IPS-NIHi11 (cell line): ENCODE data around the gene CCDC157.

Source experiments
- DNase-seq: peaks from one replicate; pipeline ENCODE4 v3.0.0; 2012; ENCODE audit warnings: mixed read lengths, low spot score

The CCDC157 gene

GRCh38 chr22:30354644-30355043, 2.2 kb upstream of the CCDC157 start:
- no peak for DNase-seq

GRCh38 chr22:30357236-30357570, 396 bp downstream of the CCDC157 start:
- DNase-seq, result no peak

- DNase-seq, result no peak
These were observed 926 bp downstream of the CCDC157 start for GRCh38 chr22:30357650-30358215.

- no peak for DNase-seq
These were observed 1.7 kb downstream of the CCDC157 start for GRCh38 chr22:30358541-30358940.

- DNase-seq, result no peak
These were observed 5.3 kb downstream of the CCDC157 start for GRCh38 chr22:30361916-30362650.

GRCh38 chr22:30362651-30363281, 6.0 kb downstream of the CCDC157 start:
- DNase-seq, result peak; percentile 63

- DNase-seq, result no peak
These were observed 9.1 kb downstream of the CCDC157 start for GRCh38 chr22:30365891-30366290.

GRCh38 chr22:30368420-30368819, 11.6 kb downstream of the CCDC157 start:
- DNase-seq, result no peak

GRCh38 chr22:30370641-30371230, 13.9 kb downstream of the CCDC157 start:
- DNase-seq, result no peak

- DNase-seq, result no peak
These were observed 14.5 kb downstream of the CCDC157 start for GRCh38 chr22:30371321-30371720.

GRCh38 chr22:30371981-30372380, 15.2 kb downstream of the CCDC157 start:
- peak; percentile 43 for DNase-seq

- no peak for DNase-seq
These were observed 16.1 kb downstream of the CCDC157 start for GRCh38 chr22:30372915-30373314.

- no peak for DNase-seq
These were observed 16.8 kb downstream of the CCDC157 start for GRCh38 chr22:30373331-30374325.

GRCh38 chr22:30375312-30375849, 18.6 kb downstream of the CCDC157 start:
- no peak for DNase-seq

GRCh38 chr22:30380011-30380410, 23.2 kb downstream of the CCDC157 start:
- DNase-seq, result no peak

GRCh38 chr22:30381264-30381663, 24.5 kb downstream of the CCDC157 start:
- no peak for DNase-seq

- no peak for DNase-seq
These were observed 25.5 kb downstream of the CCDC157 start for GRCh38 chr22:30382340-30382739.

- no peak for DNase-seq
These were observed 26.3 kb downstream of the CCDC157 start for GRCh38 chr22:30383061-30383460.

- DNase-seq, result no peak
These were observed 29.1 kb downstream of the CCDC157 start for GRCh38 chr22:30385942-30386341.

GRCh38 chr22:30386608-30386959, 29.8 kb downstream of the CCDC157 start:
- no peak for DNase-seq

GRCh38 chr22:30386960-30387827, 30.4 kb downstream of the CCDC157 start, which contains the start of gene RNF215:
Gene RNF215 (minus strand): TSS chr22:30387411. CDS start chr22:30387313, 98 bp downstream.
- DNase-seq, result peak; percentile 98
